Peyer's patch (tissue), 4 donors: ENCODE data around the gene OST4.

Source experiments
- CTCF ChIP-seq, 6 experiments: fragments of 450-650 bp in 4 of 6; fragments of 200-600 bp in 2 of 6; sonication (generic) in 1 of 6; IDR thresholded peaks; one replicate each; pipeline ENCODE4 v1.5.1; 2017 to 2019; ENCODE audit warnings: antibody characterized with exemption in 6 of 6, mild to moderate bottlenecking in 3 of 6, moderate library complexity in 1 of 6
- POLR2A ChIP-seq, 2 donors: fragments of 450-650 bp; IDR thresholded peaks; one replicate each; pipeline ENCODE4 v1.5.1; 2017; ENCODE audit warnings: antibody characterized with exemption in 2 of 2, mild to moderate bottlenecking in 2 of 2, moderate library complexity in 2 of 2

GRCh38 chr2:27118525-27119329 is 47.3 kb upstream of the OST4 start, which contains the start of gene CGREF1:
- TF ChIP-seq POLR2A (IDR thresholded peaks at IDR 0.05): no peak
- peak in 1 of 6 experiments; percentile 8 for TF ChIP-seq CTCF (IDR thresholded peaks at IDR 0.05)
